Activated T-cell treated with anti-CD3 and anti-CD28 coated beads, Interleukin-2, amount 50 U/mL, for 4 hours (primary cell): Measurements from ENCODE around the gene CA9. TPM values are rescaled to one million over a fixed set of nuclear protein-coding genes. Genes with fewer than 3 reads are reported as not detected.

Source experiments
- ATAC-seq, 2 donors: fragments of 200-7000 bp; cut with Tn5 transposase; one replicate each; pipeline ENCODE4 v1.10.0; 2021
- DNase-seq: peaks from one replicate; pipeline ENCODE4 v3.0.0-alpha.2; 2020
- H3K27me3 Mint-ChIP-seq: one replicate; pipeline ENCODE4 v1.8.0; 2021; ENCODE audit warnings: low read depth, mixed read lengths
- H3K36me3 Mint-ChIP-seq: one replicate; pipeline ENCODE4 v1.8.0; 2022; ENCODE audit warnings: mixed read lengths; ENCODE audit not compliant: insufficient read depth
- H3K4me1 Mint-ChIP-seq: one replicate; pipeline ENCODE4 v1.8.0; 2021; ENCODE audit warnings: low read depth, mixed read lengths
- H3K4me3 Mint-ChIP-seq: one replicate; pipeline ENCODE4 v1.8.0; 2021; ENCODE audit warnings: mild to moderate bottlenecking, moderate library complexity, mixed read lengths
- H3K9me3 Mint-ChIP-seq: one replicate; pipeline ENCODE4 v1.8.0; 2021; ENCODE audit warnings: mixed read lengths
- total RNA-seq, 3 donors: library from RNA; stranded (reverse); gene quantifications; one replicate each; pipeline ENCODE4 v1.2.1, GENCODE V29; 2021

Gene CA9
- total RNA-seq, 3 donors from 2014 or later = 0.24 to 0.46 TPM; not detected in 1

GRCh38 chr9:35703906-35704672, 30.4 kb downstream of the CA9 start:
- no peaks in the 10 kb centered on the region for H3K9me3 Mint-ChIP-seq
- peaks cover 48% of the 10 kb centered on the region for H3K36me3 Mint-ChIP-seq
- ATAC-seq = no peak

GRCh38 chr9:35705372-35705771, 31.6 kb downstream of the CA9 start:
- no peaks in the 10 kb centered on the region for H3K9me3 Mint-ChIP-seq
- H3K27me3 Mint-ChIP-seq = no peaks in the 10 kb centered on the region
- DNase-seq (no peak), ATAC-seq (no peak)
- no peak overlapping the region for H3K4me3 Mint-ChIP-seq
- H3K36me3 Mint-ChIP-seq = peaks cover 53% of the 10 kb centered on the region
- no peaks in the 10 kb centered on the region for H3K4me1 Mint-ChIP-seq

More at GRCh38 chr9:35703906-35704672, 30.4 kb downstream of the CA9 start:
- DNase-seq = no peak
- H3K27me3 Mint-ChIP-seq = no peaks in the 10 kb centered on the region
- no peaks in the 10 kb centered on the region for H3K4me1 Mint-ChIP-seq
- no peak overlapping the region for H3K4me3 Mint-ChIP-seq

GRCh38 chr9:35705836-35706430, 32.2 kb downstream of the CA9 start:
- Mint-ChIP-seq H3K36me3 (peaks cover 59% of the 10 kb centered on the region), H3K27me3 (no peaks in the 10 kb centered on the region), H3K4me1 (no peaks in the 10 kb centered on the region), H3K9me3 (no peaks in the 10 kb centered on the region), H3K4me3 (no peak overlapping the region)
- ATAC-seq (no peak), DNase-seq (no peak)

- no peaks in the 10 kb centered on the region for H3K9me3 Mint-ChIP-seq
- peaks cover 69% of the 10 kb centered on the region for H3K36me3 Mint-ChIP-seq
- DNase-seq = no peak
- H3K4me1 Mint-ChIP-seq = peaks cover 1% of the 10 kb centered on the region
- no peak overlapping the region for H3K4me3 Mint-ChIP-seq
- H3K27me3 Mint-ChIP-seq = no peaks in the 10 kb centered on the region
- no peak for ATAC-seq
Observed at GRCh38 chr9:35706951-35707350, 33.2 kb downstream of the CA9 start.

GRCh38 chr9:35708146-35708545, 34.4 kb downstream of the CA9 start:
- Mint-ChIP-seq H3K36me3 (peaks cover 65% of the 10 kb centered on the region), H3K9me3 (no peaks in the 10 kb centered on the region), H3K27me3 (no peaks in the 10 kb centered on the region), H3K4me1 (peaks cover 3% of the 10 kb centered on the region), H3K4me3 (no peak overlapping the region)
- ATAC-seq (no peak), DNase-seq (no peak)

- Mint-ChIP-seq H3K4me3 (no peak overlapping the region), H3K27me3 (no peaks in the 10 kb centered on the region), H3K9me3 (no peaks in the 10 kb centered on the region), H3K36me3 (peaks cover 61% of the 10 kb centered on the region), H3K4me1 (peaks cover 3% of the 10 kb centered on the region)
- no peak for DNase-seq
- no peak for ATAC-seq
Observed at GRCh38 chr9:35710818-35711500, 37.2 kb downstream of the CA9 start.

GRCh38 chr9:35711501-35712428, 38.0 kb downstream of the CA9 start:
- H3K27me3 Mint-ChIP-seq = no peaks in the 10 kb centered on the region
- no peaks in the 10 kb centered on the region for H3K9me3 Mint-ChIP-seq
- peaks cover 3% of the 10 kb centered on the region for H3K4me1 Mint-ChIP-seq
- H3K4me3 Mint-ChIP-seq = no peak overlapping the region
- ATAC-seq (peak in 1 of 2 donors; percentile 50), DNase-seq (no peak)
- H3K36me3 Mint-ChIP-seq = peaks cover 64% of the 10 kb centered on the region

GRCh38 chr9:35712762-35713400, 39.2 kb downstream of the CA9 start:
- H3K9me3 Mint-ChIP-seq = no peaks in the 10 kb centered on the region
- H3K4me3 Mint-ChIP-seq = no peak overlapping the region
- DNase-seq (no peak), ATAC-seq (no peak)
- peaks cover 3% of the 10 kb centered on the region for H3K4me1 Mint-ChIP-seq
- H3K27me3 Mint-ChIP-seq = no peaks in the 10 kb centered on the region
- peaks cover 61% of the 10 kb centered on the region for H3K36me3 Mint-ChIP-seq

- ATAC-seq = no peak
- Mint-ChIP-seq H3K4me1 (peaks cover 3% of the 10 kb centered on the region), H3K27me3 (no peaks in the 10 kb centered on the region), H3K9me3 (no peaks in the 10 kb centered on the region), H3K4me3 (no peak overlapping the region), H3K36me3 (peaks cover 60% of the 10 kb centered on the region)
- DNase-seq = no peak
Observed at GRCh38 chr9:35713578-35713977, 39.9 kb downstream of the CA9 start.

- H3K9me3 Mint-ChIP-seq = no peaks in the 10 kb centered on the region
- DNase-seq (no peak), ATAC-seq (no peak)
- peaks cover 61% of the 10 kb centered on the region for H3K36me3 Mint-ChIP-seq
- peaks cover 3% of the 10 kb centered on the region for H3K4me1 Mint-ChIP-seq
- no peaks in the 10 kb centered on the region for H3K27me3 Mint-ChIP-seq
- no peak overlapping the region for H3K4me3 Mint-ChIP-seq
Observed at GRCh38 chr9:35714123-35714522, 40.4 kb downstream of the CA9 start.

GRCh38 chr9:35714579-35715252, 41.0 kb downstream of the CA9 start:
- Mint-ChIP-seq H3K27me3 (no peaks in the 10 kb centered on the region), H3K9me3 (no peaks in the 10 kb centered on the region), H3K4me3 (no peak overlapping the region), H3K4me1 (peaks cover 3% of the 10 kb centered on the region), H3K36me3 (peaks cover 64% of the 10 kb centered on the region)
- ATAC-seq (no peak), DNase-seq (no peak)

GRCh38 chr9:35716230-35716629, 42.5 kb downstream of the CA9 start:
- no peak for DNase-seq
- Mint-ChIP-seq H3K36me3 (peaks cover 59% of the 10 kb centered on the region), H3K4me3 (no peak overlapping the region), H3K4me1 (peaks cover 3% of the 10 kb centered on the region), H3K9me3 (no peaks in the 10 kb centered on the region), H3K27me3 (no peaks in the 10 kb centered on the region)
- no peak for ATAC-seq

- no peaks in the 10 kb centered on the region for H3K27me3 Mint-ChIP-seq
- peaks cover 60% of the 10 kb centered on the region for H3K36me3 Mint-ChIP-seq
- no peaks in the 10 kb centered on the region for H3K4me1 Mint-ChIP-seq
- no peak overlapping the region for H3K4me3 Mint-ChIP-seq
- no peaks in the 10 kb centered on the region for H3K9me3 Mint-ChIP-seq
- no peak for ATAC-seq
- DNase-seq = no peak
Observed at GRCh38 chr9:35717132-35717870, 43.6 kb downstream of the CA9 start.
